SU-DHL-6 (cell line): ENCODE measurements around the gene NRIP3.

Experiments
- H2AFZ ChIP-seq: fragments of 200-600 bp; sonication (generic); 2 replicates; pipeline ENCODE4 v1.6.1; 2014; ENCODE audit warnings: low read depth, mild to moderate bottlenecking, moderate library complexity, mixed read lengths, antibody characterized with exemption, low read length; ENCODE audit not compliant: severe bottlenecking
- H3F3A ChIP-seq: fragments of 200-600 bp; shearing (Covaris generic); 2 replicates; pipeline ENCODE4 v1.6.0; 2016; ENCODE audit warnings: antibody characterized with exemption, mild to moderate bottlenecking; ENCODE audit not compliant: insufficient read depth
- H3K27ac ChIP-seq: fragments of 200-600 bp; sonication (generic); 2 replicates; pipeline ENCODE4 v1.5.1; 2016; ENCODE audit warnings: low read depth, mild to moderate bottlenecking, low read length, moderate library complexity, mixed read lengths
- H3K27me3 ChIP-seq: fragments of 200-600 bp; sonication (generic), shearing (Covaris generic); 2 replicates; pipeline ENCODE4 v1.6.0; 2014; ENCODE audit warnings: mild to moderate bottlenecking, low read length
- H3K36me3 ChIP-seq: fragments of 200-600 bp; sonication (generic); 2 replicates; pipeline ENCODE4 v1.6.1; 2014; ENCODE audit warnings: mild to moderate bottlenecking, low read length, mixed read lengths
- H3K4me2 ChIP-seq: fragments of 300-600, 200-600 bp; shearing (Covaris generic), sonication (generic); 2 replicates; pipeline ENCODE4 v1.6.0; 2014; ENCODE audit warnings: low read length, low read depth, mild to moderate bottlenecking; ENCODE audit not compliant: poor library complexity, severe bottlenecking
- H3K4me3 ChIP-seq: fragments of 200-600 bp; sonication (generic); 2 replicates; pipeline ENCODE4 v1.5.1; 2014; ENCODE audit warnings: antibody characterized with exemption, low read length, mild to moderate bottlenecking, mixed read lengths; ENCODE audit not compliant: insufficient read depth, poor library complexity, severe bottlenecking
- H3K79me2 ChIP-seq: fragments of 200-600 bp; sonication (generic); 2 replicates; pipeline ENCODE4 v1.6.1; 2014; ENCODE audit warnings: mild to moderate bottlenecking, low read length, moderate library complexity; ENCODE audit not compliant: insufficient read depth
- H3K9ac ChIP-seq: fragments of 200-600 bp; sonication (generic); 2 replicates; pipeline ENCODE4 v1.7.0; 2014; ENCODE audit warnings: mild to moderate bottlenecking, low read length
- H3K9me2 ChIP-seq: fragments of 200-600 bp; sonication (generic); replicated peaks from 2 replicates; pipeline ENCODE4 v1.6.1; 2014; ENCODE audit warnings: low read length; ENCODE audit not compliant: insufficient read depth
- H3K9me3 ChIP-seq: fragments of 200-600 bp; sonication (generic); 2 replicates; pipeline ENCODE4 v1.6.1; 2014; ENCODE audit warnings: low read length, mixed read lengths; ENCODE audit not compliant: insufficient read depth
- H4K20me1 ChIP-seq: fragments of 200-600 bp; sonication (generic); 2 replicates; pipeline ENCODE4 v1.6.1; 2014; ENCODE audit warnings: low read depth, mild to moderate bottlenecking, antibody characterized with exemption, low read length, moderate library complexity, mixed read lengths
- EZH2phosphoT487 ChIP-seq: fragments of 200-600 bp; sonication (generic), shearing (Covaris generic); conservative IDR thresholded peaks from 2 replicates; pipeline ENCODE4 v1.6.1; 2018; ENCODE audit warnings: mild to moderate bottlenecking, antibody characterized with exemption, low read length, moderate library complexity, mixed read lengths
- TF ChIP-seq, protein P1 (sequence below): fragments of 200-600 bp; sonication (generic); IDR thresholded peaks from one replicate; pipeline ENCODE4 v1.5.1; 2017; ENCODE audit warnings: antibody characterized with exemption, mild to moderate bottlenecking, low read length, moderate library complexity; ENCODE audit not compliant: insufficient read depth, poor library complexity, severe bottlenecking

The NRIP3 gene

DNA sequence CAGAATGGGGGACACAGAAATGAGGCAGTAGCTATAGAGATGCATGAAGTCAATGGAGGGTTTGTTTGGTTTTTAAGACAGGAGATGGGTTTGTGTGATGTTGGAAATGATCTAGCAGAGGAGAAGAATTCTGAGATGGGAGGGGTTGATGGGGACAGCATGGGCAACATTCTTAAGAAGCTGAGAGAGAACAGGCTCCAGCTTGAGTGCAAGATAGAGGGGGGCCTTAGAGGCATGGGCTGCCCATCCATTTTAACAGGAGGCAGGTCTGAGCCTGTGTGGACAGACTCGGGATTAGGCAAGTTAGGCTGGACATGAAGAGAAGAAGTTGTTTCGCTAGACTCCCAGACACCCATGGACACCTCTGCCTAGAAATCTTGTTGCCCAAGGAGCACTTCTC lies 37.9 kb upstream of the NRIP3 start:
- Histone ChIP-seq H3K9me2 (no peaks in the 10 kb centered on the region), H3K4me3 (no peak overlapping the region), H3K27ac (no peak overlapping the region), H3K4me2 (no peak overlapping the region), H3K9me3 (no peaks in the 10 kb centered on the region), H2AFZ (no peak overlapping the region), H3K36me3 (no peaks in the 10 kb centered on the region), H3F3A (no peaks in the 10 kb centered on the region), H3K79me2 (no peaks in the 10 kb centered on the region), H4K20me1 (no peaks in the 10 kb centered on the region), H3K9ac (no peak overlapping the region), H3K27me3 (0 out of 2 replicates have a peak, but pooled peaks cover 3% of the 10 kb centered on the region)
- TF ChIP-seq, protein P1, sequence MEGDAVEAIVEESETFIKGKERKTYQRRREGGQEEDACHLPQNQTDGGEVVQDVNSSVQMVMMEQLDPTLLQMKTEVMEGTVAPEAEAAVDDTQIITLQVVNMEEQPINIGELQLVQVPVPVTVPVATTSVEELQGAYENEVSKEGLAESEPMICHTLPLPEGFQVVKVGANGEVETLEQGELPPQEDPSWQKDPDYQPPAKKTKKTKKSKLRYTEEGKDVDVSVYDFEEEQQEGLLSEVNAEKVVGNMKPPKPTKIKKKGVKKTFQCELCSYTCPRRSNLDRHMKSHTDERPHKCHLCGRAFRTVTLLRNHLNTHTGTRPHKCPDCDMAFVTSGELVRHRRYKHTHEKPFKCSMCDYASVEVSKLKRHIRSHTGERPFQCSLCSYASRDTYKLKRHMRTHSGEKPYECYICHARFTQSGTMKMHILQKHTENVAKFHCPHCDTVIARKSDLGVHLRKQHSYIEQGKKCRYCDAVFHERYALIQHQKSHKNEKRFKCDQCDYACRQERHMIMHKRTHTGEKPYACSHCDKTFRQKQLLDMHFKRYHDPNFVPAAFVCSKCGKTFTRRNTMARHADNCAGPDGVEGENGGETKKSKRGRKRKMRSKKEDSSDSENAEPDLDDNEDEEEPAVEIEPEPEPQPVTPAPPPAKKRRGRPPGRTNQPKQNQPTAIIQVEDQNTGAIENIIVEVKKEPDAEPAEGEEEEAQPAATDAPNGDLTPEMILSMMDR: no peak
- no peak for TF ChIP-seq EZH2phosphoT487

DNA sequence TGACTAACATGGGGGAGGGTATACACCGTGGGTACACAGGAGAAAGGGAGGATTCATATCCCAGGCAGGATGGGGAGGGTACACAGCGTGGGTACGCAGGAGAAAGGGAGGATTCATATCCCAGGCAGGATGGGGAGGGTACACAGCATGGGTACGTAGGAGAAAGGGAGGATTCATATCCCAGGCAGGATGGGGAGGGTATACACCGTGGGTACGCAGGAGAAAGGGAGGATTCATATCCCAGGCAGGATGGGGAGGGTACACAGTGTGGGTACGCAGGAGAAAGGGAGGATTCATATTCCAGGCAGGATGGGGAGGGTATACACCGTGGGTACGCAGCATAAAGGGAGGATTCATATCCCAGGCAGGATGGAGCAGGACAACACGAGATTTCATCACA lies 36.6 kb upstream of the NRIP3 start:
- Histone ChIP-seq H3F3A (no peaks in the 10 kb centered on the region), H4K20me1 (no peaks in the 10 kb centered on the region), H3K4me3 (no peak overlapping the region), H3K27ac (no peak overlapping the region), H2AFZ (no peak overlapping the region), H3K79me2 (no peaks in the 10 kb centered on the region), H3K27me3 (0 out of 2 replicates have a peak, but pooled peaks cover 3% of the 10 kb centered on the region), H3K9me2 (no peaks in the 10 kb centered on the region), H3K9ac (no peak overlapping the region), H3K9me3 (no peaks in the 10 kb centered on the region), H3K4me2 (no peak overlapping the region), H3K36me3 (no peaks in the 10 kb centered on the region)
- no peak for TF ChIP-seq EZH2phosphoT487
- TF ChIP-seq, protein P1: no peak

DNA sequence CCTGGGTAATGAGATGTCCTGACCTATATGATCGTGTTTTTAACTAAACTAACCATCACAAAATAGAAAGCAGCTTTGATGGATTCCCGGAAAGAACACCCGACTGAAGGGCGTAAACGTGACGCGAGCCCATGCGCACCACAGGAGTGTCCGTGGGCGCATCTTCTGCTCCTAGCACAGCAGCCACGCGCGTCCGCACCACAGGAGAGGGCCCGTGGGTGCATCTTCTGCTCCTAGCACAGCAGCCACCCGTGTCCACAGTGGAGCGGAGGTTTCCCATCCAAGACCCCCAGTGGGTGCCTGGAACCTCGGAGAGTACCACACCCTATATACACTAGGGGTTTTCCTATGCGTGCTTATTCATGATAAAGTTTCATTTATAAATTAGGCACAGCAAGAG lies 36.1 kb upstream of the NRIP3 start:
- no peak overlapping the region for H3K9ac ChIP-seq
- no peaks in the 10 kb centered on the region for H3K9me3 ChIP-seq
- no peak overlapping the region for H3K4me2 ChIP-seq
- H3F3A ChIP-seq: no peaks in the 10 kb centered on the region
- 0 out of 2 replicates have a peak, but pooled peaks cover 3% of the 10 kb centered on the region for H3K27me3 ChIP-seq
- H3K9me2 ChIP-seq: no peaks in the 10 kb centered on the region
- H3K4me3 ChIP-seq: no peak overlapping the region
- H2AFZ ChIP-seq: no peak overlapping the region
- H3K27ac ChIP-seq: no peak overlapping the region
- no peak for TF ChIP-seq EZH2phosphoT487
- TF ChIP-seq, protein P1: no peak
- no peaks in the 10 kb centered on the region for H3K79me2 ChIP-seq
- H4K20me1 ChIP-seq: no peaks in the 10 kb centered on the region
- H3K36me3 ChIP-seq: no peaks in the 10 kb centered on the region
